NOMO-1 (cell line): ENCODE results near the gene CCDC146.
"Not testable (repeated sequence)": the region's sequence is repeated elsewhere in the genome, so short reads cannot be mapped to it uniquely, and the experiment has no call there.

Experiments
- DNase-seq, 2 experiments: peaks; one replicate each; lab custom pipeline; 2025; ENCODE audit not compliant: unreplicated experiment in 2 of 2; lab: John Stamatoyannopoulos, UW

Gene CCDC146

GRCh38 chr7:77242554-77242953 is 120.1 kb downstream of the CCDC146 start:
- DNase-seq = peak; percentile 31 to 51

DNA sequence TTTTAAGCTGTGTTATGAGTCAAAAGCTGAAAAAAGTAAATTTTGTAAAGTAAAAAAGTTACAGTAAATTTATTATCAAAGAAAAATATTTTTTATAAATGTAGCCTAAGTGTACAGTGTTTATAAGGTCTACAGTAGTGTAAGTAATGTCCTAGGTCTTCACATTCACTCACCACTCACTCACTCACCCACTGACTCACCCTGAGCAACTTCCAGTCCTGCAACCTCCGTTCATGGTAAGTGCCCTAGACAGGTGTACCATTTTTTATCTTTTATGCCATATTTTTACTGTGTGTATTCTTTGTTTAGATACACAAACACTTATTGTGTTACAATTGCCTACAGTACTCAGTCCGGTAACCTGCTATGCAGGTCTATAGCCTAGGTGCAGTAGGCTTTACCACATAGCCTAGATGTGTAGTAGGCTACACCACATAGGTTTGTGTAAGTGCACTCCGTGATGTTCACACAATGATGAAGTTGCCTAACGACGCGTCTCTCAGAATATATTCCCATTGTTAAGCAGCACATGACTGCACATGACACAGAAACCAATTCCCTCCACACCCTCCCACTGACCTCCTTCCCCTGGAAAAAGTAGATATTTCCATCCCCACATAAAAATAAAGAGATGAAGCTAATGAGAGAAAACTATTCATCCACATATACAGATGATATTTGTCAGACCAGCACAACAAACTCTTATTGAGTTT is 122.0 kb downstream of the CCDC146 start:
- DNase-seq = no peak

DNA sequence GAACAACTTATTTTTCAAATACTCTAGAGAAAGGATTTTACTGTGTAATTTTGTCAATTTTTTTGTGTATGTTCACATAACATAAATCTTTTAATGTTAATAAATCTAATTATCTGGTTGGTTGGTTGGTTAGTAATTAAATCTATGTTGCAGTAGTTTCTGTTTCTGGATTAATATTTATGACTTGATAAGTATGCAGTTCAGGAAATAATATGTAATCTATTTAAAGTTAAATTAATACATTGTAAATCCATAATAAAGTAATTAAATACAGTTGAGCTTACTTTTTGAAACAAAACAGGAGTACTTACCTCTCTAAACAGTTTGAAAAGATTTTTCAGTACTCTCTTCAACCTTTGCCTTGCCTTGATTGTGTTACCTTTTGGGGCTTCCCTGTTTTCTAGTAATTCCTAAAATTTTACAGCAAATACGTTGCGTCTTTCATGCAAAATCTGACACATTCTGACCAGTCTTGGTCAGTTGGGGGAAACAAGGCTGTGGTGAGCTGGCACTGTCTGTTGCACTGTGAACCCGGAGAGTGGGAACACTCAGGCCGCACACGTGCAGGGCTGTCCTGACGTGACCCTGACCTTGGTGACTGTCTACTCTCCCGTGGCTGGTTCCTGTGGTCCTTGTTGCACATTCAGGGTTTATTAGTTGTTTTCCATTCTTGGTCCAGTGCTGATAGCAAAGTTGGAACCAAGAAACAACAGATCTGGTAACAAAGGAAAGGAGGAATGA is 122.8 kb downstream of the CCDC146 start:
- DNase-seq = peak in 1 of 2 experiments; percentile 48

- no peak for DNase-seq
These were observed 123.7 kb downstream of the CCDC146 start for GRCh38 chr7:77246026-77246640.

- peak; percentile 91 to 100 for DNase-seq
These were observed 124.9 kb downstream of the CCDC146 start for GRCh38 chr7:77247206-77247850.

DNA sequence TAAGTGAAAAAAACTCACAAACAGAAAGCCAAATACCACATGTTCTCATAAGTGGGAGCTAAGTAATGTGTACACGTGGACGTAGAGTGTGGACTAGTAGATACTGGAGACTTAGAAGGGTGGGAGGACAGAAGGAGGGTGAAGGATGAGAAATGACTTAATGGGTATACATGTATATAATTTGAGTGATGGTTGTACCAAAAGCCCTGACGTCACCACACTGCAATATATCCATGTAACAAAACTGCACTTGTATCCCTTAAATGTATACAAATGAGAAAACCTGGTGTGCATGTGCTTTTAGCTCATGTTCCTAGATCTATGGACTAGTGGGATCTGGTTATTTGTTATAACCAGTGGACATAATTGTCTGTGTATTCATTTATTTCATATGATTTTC is 125.7 kb downstream of the CCDC146 start:
- DNase-seq = no peak

DNA sequence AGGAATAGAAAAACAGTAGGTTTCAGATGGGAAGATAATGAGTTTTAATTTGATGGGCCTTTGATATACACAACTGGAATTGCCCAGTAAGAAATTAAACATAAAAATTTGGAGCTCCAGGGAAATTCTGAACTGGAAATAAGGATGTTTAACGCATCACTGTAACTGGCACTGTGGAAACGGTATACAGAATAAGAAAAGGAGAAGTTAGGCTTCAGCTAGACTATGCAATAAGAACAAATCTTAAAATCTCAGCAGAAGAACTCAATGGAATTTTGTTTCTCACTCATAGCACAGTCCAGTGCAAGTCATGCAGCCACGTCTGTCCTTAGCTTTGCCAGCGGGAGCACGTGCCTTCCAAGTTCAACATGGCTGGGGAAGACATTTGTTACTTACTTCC is 130.1 kb downstream of the CCDC146 start:
- peak in 1 of 2 experiments; percentile 77 for DNase-seq

DNA sequence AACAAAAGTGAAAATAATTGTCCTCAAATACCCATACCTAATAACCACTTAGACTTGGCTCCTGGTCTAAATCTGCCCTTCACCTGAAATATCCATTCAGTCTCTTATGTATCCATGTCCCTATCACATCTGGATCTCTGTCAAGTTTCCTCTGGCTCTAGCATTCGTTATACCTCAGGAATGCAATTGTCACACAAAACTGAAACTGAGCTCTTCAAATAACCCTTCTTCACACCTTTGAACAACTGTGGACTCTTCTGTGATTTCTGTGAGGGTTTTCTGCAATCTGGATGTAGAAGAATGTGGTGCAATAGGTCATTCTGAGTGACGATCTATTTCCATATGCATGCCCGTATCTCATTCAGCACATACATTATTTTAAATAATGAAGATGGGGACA is 130.7 kb downstream of the CCDC146 start:
- DNase-seq = no peak

GRCh38 chr7:77254429-77254828 is 132.0 kb downstream of the CCDC146 start:
- no peak for DNase-seq

DNA sequence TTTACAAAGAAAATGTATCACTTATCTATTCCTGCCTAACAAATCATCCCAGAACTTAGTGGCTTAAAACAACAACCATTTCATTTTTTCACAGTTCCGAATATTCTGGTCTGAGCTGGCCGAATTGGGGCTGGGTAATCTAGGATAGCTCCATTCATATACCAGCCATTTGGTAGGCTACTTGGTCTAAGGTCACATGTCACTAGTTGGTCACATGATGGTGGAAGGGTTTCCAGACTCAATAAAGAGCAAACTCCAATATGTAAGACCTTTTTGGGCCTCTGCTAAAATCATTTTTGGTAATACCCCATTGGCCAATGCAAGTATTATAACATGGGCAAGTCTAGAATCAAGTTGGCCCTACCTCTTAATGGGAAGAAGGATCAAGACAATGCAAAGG is 132.5 kb downstream of the CCDC146 start:
- DNase-seq = no peak

- DNase-seq = no peak
These were observed 135.6 kb downstream of the CCDC146 start for GRCh38 chr7:77258014-77258413.

DNA sequence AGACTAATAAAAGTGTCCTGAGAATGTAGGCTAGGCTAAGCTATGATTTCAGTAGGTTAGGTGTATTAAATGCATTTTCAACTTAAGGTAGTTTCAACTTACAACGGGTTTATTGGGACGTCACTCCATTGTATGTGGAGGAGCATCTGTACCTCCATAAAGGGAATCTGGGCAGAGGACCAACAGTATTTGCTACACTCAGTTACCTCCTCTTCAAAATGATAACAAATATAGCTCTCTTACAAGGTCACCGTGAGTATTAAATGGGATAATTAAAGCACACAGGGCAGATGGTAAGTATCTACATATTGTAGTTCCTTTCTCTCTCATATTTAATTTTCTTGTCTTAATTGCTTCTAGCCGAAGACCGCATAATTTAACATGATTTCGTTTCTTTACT is 136.2 kb downstream of the CCDC146 start:
- no peak for DNase-seq

GRCh38 chr7:77262316-77262715 is 139.9 kb downstream of the CCDC146 start:
- peak in 1 of 2 experiments; percentile 88 for DNase-seq

GRCh38 chr7:77265666-77266065 is 143.3 kb downstream of the CCDC146 start:
- DNase-seq = no peak

DNA sequence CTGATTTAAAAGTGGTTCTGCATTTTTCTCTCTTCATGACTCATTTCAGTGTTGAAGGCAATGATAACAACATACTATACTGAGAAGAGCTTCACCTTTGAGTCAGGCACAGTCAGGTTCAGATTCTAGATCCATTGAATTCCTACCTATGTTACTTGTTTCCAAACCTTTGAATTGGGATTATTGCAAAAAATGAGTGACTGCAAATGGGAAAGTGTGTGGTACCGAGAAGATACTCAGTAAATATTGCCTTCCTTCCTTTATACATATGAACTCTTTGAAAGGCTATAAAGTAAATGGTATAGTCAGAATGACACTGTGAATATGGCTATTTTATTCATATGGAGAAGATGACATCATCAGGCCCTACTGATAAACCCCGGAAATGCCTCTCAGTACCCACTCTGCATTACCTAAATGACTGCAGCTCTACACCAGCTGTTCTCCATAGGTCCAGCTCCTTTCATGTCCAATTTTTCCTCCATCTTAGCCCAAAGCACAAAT is 143.9 kb downstream of the CCDC146 start:
- DNase-seq = peak in 1 of 2 experiments; percentile 49

DNA sequence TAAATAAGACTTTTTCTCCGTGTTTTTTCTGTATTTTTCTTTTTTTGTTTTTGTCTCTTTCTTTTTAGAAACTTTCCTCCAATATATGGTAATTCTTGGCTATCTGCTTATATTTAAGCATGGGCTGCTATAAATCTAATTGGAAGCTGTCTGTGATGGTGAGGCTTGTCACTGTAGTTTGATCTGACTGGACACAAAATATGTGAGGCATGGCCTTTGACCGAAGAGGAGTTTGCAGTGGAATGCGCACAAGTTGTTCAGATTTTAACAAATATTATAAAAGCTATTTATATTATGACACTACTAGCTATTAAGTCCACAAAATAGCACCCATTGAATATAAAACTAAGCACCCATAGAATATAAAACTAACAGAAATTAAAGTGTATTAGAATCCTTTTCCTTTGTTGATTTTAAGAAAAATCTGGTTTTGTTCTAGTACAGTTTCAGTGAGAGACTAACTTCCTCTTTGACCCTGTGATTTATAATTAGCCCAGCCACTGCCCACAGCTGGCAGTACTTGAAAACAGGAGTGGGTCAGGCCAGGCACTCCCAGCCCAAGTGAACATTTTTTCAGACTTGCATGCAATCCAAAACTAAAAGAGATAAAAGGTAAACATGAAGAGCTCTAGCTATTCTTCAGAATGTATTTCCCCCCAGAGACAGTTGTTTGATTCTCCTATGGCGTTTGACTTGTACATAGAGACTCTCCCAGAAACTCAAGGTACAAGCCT is 147.1 kb downstream of the CCDC146 start:
- DNase-seq = peak; percentile 91 to 97

- DNase-seq = no peak
These were observed 147.7 kb downstream of the CCDC146 start for GRCh38 chr7:77270094-77270480.

- no peak for DNase-seq
These were observed 149.4 kb downstream of the CCDC146 start for GRCh38 chr7:77271766-77272165.

- not testable (repeated sequence) for DNase-seq
These were observed 153.2 kb downstream of the CCDC146 start for GRCh38 chr7:77275663-77276062.

DNA sequence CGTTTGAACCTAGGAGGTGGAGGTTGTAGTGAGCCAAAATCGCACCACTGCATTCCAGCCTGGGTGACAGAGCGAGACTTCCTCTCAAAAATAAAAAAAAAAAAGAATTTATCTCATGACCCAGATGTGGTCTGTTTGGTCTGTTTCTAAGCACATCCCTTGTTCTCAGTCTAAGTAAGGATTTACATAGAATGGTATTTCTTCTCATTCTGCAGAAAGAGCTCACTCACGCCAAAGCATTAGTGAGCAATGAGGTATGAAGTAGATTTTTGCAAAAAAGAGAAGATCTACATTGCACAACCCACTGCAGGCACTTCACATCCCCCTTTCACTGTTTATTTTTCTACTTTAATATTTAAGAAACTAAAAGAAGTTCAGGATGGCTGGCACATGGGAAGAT is 153.7 kb downstream of the CCDC146 start:
- DNase-seq = peak; percentile 71 to 92
